DMS114 treated with DMSO at 0.1 percent for 48 hours (cell line): ENCODE measurements around the gene MFSD2B.

Experiments
- DNase-seq: peaks from one replicate; lab custom pipeline; 2025; ENCODE audit not compliant: unreplicated experiment; lab: John Stamatoyannopoulos, UW

Gene MFSD2B

DNA sequence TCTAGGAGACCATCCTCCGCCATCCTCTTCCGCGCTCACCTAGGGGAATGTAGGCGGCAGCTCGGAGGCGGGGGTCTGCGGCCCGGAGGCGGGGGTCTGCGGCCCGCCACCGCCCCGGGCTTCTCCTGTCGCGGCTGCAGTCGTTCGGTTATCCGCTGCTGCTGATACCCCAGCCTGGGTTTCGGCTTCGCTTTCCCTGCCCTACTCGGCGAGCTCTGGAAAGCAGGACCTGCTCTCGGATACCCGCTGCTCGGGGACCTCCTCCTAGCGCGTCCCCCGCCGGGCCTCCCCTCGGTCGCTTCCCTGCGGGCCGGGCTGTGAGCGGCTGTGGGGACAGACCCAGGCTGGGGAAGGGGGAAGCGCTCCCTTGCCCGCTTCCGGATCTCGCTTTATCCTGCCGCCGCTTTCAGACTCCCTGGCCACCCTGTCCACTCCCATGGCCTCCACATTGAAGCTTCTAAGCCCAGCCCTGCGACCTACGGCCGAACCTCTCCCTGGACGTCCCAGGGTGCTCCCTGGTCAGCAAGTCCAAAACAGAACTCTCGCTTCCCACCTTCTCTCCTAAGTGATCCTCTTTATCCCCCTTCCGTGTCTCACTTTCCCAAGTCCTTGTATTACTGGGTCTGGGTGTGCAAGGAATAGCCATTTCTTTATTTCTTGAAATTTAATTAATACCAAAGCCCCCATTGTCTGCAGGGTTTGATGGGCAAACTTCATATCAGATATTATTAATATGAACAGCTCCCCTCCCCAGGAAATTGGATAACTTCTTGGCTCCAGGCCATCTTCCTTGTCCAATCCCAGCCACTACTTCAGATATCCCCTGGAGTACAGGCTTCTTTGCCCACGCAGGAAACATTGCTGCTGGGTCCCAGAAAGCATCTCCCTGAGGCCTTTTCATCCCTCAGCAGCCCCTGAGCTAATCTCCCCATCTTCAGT lies 40.4 kb downstream of the MFSD2B start:
- no peak for DNase-seq

DNA sequence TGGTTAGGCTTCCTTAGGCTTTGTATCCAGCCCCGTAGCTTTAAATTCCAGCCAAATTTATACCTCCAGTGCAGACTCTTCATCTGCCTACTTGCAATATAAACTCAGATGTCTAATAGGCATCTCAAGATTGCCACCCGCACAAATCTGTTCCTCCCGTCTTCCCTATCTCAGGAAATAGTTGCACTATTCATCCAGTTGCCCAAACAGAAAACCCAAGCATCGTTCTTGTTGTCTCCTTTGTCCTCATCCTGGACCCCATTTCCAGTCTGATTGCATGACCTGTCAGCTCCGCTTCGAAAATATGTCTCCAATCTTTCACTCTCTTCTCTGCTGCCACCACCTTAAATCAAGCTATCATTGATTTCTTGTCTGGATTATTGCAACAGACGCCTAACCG lies 41.9 kb downstream of the MFSD2B start:
- DNase-seq: no peak

DNA sequence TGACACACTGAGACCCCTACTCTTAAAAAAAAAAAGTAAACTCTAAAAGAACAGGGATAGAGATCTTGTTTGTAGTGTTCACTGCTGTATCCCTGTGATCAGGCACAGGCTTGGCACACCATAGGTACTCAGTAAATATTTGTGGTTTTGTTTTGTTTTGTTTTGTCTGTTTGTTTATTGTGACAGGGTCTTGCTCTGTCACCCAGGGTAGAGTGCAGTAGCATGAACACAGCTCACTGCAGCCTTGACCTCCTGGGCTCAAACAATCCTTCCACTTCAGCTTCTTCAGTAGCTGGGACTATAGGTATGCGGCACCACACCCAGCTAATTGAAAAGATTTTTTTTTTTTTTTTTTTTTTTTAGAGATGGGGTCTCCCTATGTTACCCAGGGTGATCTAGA lies 43.1 kb downstream of the MFSD2B start:
- no peak for DNase-seq

DNA sequence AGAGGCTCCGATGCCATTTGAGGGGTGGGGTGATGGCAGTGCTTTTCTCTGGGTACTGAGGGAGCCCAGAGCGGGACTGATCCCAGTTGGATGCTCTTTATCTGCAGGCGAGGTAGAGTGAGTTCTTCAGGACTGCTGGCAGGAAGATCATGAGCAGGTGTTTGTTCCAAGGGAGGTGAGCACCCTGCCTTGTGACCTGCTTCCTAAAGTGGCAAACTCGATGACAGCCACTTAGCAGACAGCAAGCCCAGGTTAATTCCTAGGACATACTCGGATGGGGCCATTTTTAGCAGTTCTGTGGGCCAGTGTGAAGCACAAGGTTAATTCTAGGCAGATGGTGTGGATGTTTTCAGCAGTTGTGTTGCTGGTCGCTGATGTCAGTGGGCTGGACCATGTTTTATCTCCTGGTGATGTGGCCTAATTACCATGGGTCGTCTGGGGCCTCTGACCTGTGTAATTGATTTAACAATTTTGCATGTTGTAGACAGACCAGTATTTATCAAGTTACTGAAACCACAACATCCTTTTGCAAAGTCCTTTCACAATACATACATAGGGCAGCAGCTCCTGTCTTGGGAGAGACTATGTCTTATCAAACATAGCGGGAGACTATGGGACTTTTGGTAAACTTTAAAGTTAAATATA lies 44.6 kb downstream of the MFSD2B start:
- no peak for DNase-seq

DNA sequence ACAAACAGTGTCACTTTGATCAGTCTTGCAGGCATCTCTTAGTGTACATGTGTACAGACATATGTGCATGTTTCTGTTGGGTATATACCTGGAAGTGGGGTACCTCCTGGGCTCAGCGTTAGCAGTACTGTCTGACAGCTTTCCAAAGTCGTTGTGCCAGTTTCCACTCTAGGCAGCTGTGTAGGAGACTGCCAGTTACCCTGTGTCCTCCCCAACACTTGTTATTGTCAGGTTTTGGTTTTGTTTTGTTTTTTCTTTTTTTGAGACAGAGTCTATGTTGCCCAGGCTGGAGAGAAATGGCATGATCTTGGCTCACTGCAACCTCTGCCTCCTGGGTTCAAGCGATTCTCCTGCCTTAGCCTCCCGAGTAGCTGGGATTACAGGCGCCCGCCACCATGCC lies 45.9 kb downstream of the MFSD2B start:
- DNase-seq: no peak

DNA sequence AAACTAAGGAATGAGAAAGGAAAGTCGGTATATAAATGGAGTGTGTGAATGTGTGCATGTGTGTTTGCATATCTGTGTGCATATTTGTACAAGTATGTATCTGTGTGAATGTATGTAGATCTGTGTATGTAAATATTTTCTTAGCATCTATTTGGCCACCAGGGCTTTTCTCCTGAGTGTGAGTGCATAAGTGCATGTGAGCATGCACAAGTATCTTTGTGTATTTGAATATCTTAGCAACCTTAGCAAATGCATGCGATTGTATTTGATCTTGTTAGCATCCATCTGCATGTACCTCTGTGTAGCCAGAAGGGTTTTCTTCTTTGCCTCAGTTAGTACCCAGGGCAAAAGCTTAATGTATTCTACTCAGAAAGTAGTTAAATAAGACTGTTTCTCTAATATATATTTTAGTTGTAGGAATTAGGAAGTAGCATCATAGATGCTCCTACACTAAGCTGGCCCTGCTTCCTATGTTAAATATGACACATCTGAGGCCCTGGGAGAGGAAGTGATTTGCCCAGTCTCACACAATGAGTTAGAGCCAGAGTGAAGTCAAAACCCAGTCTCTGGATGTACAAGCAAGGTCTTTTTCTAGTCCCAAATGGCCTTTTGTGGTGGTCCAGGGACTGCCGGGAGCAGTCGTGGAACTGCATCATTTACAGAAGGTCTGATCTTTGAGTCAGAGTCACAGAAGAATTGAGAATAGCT lies 48.8 kb downstream of the MFSD2B start:
- no peak for DNase-seq

DNA sequence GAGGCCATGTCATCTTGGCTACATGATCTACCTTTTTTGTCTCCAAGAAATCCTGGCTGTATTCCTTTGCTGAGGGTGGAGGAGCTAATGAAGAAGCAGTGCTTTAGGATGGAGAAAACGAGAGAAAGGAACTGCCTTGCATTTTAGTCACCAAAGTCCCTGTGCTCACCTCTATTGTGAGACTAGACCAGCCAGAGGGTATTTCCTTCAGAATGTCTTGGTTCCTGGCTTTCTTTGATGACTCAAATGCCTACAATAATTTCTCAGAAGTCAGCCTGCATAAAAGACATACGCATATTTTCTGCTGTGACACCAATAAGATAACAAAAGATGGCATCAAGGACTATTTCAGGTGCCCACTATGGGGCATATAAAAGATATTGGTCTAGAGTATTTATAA lies 55.5 kb downstream of the MFSD2B start:
- no peak for DNase-seq

DNA sequence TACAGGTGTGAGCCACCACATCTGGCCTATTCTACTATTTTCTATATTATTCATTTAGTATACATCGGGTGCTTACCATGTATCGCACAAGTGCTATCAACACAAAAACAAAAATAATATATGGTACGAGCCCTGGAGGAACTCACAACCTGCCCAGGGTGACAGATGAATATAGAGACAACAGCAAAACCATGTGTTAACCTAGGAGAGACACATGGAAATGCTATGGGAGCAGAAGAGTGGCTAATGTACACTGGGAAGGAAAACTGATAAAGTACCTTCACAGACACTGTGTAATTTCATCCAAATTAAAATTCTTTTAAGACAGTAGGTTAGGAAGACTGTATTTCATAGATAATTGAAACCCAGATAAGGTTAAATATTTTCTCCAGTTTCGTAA lies 62.4 kb downstream of the MFSD2B start:
- no peak for DNase-seq

DNA sequence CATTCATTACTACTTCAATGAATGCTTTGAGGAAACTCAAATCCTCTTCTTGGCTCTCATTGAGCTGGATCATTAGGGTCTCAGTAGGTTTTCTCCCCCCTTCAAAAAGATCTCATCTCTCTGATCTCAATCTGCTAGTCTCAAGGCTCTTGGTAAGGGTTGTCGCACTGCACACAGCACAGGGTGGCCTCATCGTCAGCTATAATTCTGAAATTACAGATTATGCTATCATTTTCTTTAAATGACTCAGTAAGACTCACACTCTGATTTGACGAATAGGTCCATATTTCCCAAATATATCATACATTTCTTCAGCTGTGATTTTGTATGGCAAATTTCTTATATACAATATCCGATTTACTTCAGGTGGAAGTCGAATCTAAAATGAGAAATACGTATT lies 63.9 kb downstream of the MFSD2B start:
- DNase-seq: no peak

DNA sequence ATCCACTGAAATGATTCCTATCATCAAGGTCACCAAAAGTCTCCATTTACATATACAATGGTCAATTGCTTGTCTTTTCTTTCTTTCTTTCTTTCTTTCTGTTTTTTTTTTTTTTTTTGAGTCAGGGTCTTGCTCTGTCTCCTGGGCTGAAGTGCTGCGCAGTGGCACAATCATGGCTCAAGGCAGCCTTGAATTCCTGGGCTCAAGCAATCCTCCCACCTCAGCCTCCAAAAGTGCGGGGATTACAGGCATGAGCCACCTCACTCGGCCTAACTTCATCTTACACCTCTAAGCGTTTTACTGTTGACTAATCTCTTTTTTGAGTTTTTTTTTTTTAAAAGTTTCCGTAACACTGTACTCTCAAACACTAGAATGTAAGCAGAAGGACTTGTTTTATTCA lies 65.4 kb downstream of the MFSD2B start:
- DNase-seq: no peak
